Osteocyte (in vitro differentiated cells): ENCODE results near the gene CFTR. TPM values are rescaled to one million over a fixed set of nuclear protein-coding genes. Genes with fewer than 3 reads are reported as not detected.

Source experiments
- DNase-seq: peaks from one replicate; pipeline ENCODE4 v3.0.0; 2021; ENCODE audit warnings: mixed read lengths; ENCODE audit not compliant: unreplicated experiment; ENCODE audit errors: extremely low spot score
- H3K27ac Mint-ChIP-seq: one replicate; pipeline ENCODE4 v1.8.0; 2021; ENCODE audit warnings: mild to moderate bottlenecking, mixed read lengths; ENCODE audit not compliant: unreplicated experiment
- H3K27me3 Mint-ChIP-seq: one replicate; pipeline ENCODE4 v1.8.0; 2021; ENCODE audit warnings: mixed read lengths; ENCODE audit not compliant: unreplicated experiment
- H3K36me3 Mint-ChIP-seq: one replicate; pipeline ENCODE4 v1.8.0; 2021; ENCODE audit warnings: mixed read lengths; ENCODE audit not compliant: unreplicated experiment
- H3K4me1 Mint-ChIP-seq: one replicate; pipeline ENCODE4 v1.8.0; 2021; ENCODE audit warnings: mixed read lengths; ENCODE audit not compliant: unreplicated experiment
- H3K4me3 Mint-ChIP-seq: one replicate; pipeline ENCODE4 v1.8.0; 2021; ENCODE audit warnings: mild to moderate bottlenecking, moderate library complexity, mixed read lengths; ENCODE audit not compliant: unreplicated experiment
- H3K9me3 Mint-ChIP-seq: one replicate; pipeline ENCODE4 v1.8.0; 2021; ENCODE audit warnings: mixed read lengths; ENCODE audit not compliant: unreplicated experiment
- CTCF ChIP-seq: fragments of 200-600 bp; sonication (generic); IDR thresholded peaks from 2 replicates; pipeline ENCODE4 v1.5.0; 2021; ENCODE audit warnings: antibody characterized with exemption, mild to moderate bottlenecking, moderate library complexity
- total RNA-seq: library from RNA; stranded (reverse); gene quantifications from 2 replicates; pipeline ENCODE4 v1.2.1, GENCODE V29; 2021

Gene CFTR
- total RNA-seq, 1 donor from 2014 or later: not detected

GRCh38 chr7:117690147-117690546, 210.3 kb downstream of the CFTR start:
- Mint-ChIP-seq H3K27me3 (peaks cover 11% of the 10 kb centered on the region), H3K36me3 (no peaks in the 10 kb centered on the region), H3K4me1 (no peaks in the 10 kb centered on the region), H3K27ac (no peak overlapping the region), H3K4me3 (no peak overlapping the region), H3K9me3 (no peaks in the 10 kb centered on the region)
- no peak for TF ChIP-seq CTCF
- no peak for DNase-seq

DNA sequence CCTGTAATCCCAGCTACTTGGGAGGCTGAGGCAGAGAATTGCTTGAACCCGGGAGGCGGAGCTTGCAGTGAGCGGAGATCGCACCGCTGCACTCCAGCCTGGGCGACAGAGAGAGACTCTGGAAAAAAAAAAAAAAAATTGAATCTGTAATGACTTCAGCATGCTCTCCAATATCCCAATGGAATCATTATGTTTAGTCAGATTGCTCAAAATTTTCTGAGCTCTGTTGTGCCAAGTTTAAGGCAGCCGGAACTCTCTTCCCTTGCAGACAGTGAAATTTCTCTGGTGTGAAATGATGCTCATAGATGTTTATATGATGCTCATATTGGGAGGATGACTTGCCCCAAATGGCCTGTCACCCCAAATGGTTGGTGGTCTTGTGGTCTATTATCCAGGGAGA, 212.5 kb downstream of the CFTR start:
- no peak for DNase-seq
- Mint-ChIP-seq H3K9me3 (no peaks in the 10 kb centered on the region), H3K27ac (no peak overlapping the region), H3K27me3 (peaks cover 9% of the 10 kb centered on the region), H3K4me1 (no peaks in the 10 kb centered on the region), H3K36me3 (no peaks in the 10 kb centered on the region), H3K4me3 (no peak overlapping the region)
- no peak for TF ChIP-seq CTCF

- DNase-seq: no peak
- peaks cover 8% of the 10 kb centered on the region for H3K27me3 Mint-ChIP-seq
- no peak for TF ChIP-seq CTCF
- no peak overlapping the region for H3K4me3 Mint-ChIP-seq
- H3K9me3 Mint-ChIP-seq: no peaks in the 10 kb centered on the region
- H3K27ac Mint-ChIP-seq: no peak overlapping the region
- H3K36me3 Mint-ChIP-seq: no peaks in the 10 kb centered on the region
- H3K4me1 Mint-ChIP-seq: no peaks in the 10 kb centered on the region
Observed at GRCh38 chr7:117698018-117698417, 218.2 kb downstream of the CFTR start.

DNA sequence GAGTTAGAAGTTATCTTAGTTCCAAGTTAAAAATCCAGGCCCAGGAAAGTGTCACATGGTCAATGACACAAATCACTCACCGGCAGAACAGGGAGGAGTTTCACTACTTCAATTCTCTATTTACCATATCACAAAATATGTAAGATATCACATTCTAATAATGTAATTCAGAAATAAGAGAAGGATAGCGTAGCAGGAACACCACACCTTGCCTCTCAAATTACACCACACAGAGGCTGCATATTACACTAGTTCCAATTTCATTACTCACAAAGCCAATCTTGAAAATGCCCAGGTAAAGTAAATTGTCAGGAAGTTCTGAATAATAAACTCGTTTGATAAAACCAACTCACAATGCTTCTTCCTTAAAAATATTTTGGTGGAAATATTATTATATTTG, 224.2 kb downstream of the CFTR start:
- H3K27me3 Mint-ChIP-seq: peaks cover 7% of the 10 kb centered on the region
- no peak for TF ChIP-seq CTCF

DNA sequence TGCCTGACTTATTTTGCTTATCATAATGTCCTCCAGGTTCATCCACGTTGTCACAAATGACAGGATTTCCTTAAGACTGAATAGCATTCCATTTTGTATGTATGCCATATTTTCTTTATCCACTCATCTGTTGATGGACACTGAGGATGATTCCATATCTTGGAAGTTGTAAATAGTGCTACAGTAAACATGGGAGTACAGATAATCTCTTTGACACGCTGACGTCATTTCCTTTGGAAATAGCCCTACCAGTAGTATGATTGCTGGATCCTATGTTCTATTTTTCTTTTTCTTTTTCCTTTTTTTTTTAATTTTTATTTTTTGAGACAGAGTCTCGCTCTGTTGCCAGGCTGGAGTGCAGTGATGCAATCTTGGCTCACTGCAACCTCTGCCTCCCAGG, 225.8 kb downstream of the CFTR start:
- TF ChIP-seq CTCF: no peak
- peaks cover 7% of the 10 kb centered on the region for H3K27me3 Mint-ChIP-seq
- H3K36me3 Mint-ChIP-seq: no peaks in the 10 kb centered on the region
- DNase-seq: no peak
- no peaks in the 10 kb centered on the region for H3K9me3 Mint-ChIP-seq
- H3K4me1 Mint-ChIP-seq: no peaks in the 10 kb centered on the region
- H3K4me3 Mint-ChIP-seq: no peak overlapping the region
- no peak overlapping the region for H3K27ac Mint-ChIP-seq

More for the DNA sequence above, 224.2 kb downstream of the CFTR start:
- no peak overlapping the region for H3K27ac Mint-ChIP-seq
- no peaks in the 10 kb centered on the region for H3K36me3 Mint-ChIP-seq
- H3K4me1 Mint-ChIP-seq: no peaks in the 10 kb centered on the region
- no peaks in the 10 kb centered on the region for H3K9me3 Mint-ChIP-seq
- H3K4me3 Mint-ChIP-seq: no peak overlapping the region
- no peak for DNase-seq
